Hematopoietic multipotent progenitor cell treated with erythropoietin and hydrocortisone succinate and interleukin-3 and kit ligand, for 8 days (in vitro differentiated cells): ENCODE results near the gene NR2C2.

Experiments used
- DNase-seq: peaks from one replicate; pipeline ENCODE4 v3.0.0-alpha.2; 2015

Gene NR2C2

DNA sequence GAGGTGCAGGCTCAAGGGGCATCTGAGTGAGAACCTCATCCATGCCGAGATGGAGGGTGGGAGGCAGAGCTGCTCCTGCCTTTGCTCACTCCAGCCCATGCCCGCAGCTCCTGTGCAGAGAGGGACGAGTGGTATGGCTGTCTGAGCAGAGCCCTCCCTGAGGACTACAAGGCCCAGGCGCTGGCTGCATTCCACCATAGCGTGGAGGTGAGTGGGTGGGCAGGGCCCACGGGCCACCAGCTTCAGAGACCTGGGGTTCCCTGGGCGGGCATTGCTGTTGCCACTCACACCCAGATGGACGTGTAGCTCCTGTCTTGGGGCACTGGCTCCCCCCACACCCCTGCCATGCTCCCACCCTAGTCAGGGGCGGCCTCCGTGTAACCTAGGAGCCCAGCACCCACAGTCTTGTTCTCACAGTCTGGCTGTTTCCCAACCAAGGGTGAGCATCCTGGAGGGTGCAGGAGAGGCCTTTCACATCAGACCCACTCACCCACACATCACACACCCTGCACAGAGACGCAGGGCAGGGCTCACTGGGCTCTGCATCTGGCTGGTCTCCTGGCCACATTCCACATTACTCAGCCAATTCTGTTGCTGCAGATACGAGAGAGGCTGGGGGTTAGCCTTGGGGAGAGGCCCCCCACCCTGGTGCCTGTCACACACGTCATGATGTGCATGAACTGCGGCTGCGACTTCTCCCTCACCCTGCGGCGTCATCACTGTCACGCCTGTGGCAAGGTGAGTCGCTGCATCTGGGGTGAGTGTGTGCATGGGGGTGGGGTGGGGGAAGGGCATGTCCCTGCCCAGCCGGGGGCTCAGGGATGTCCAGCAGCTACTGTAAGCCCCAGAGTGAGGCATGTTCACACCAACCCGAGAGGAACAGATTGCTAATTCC is 25.3 kb upstream of the NR2C2 start:
- no peak for DNase-seq

DNA sequence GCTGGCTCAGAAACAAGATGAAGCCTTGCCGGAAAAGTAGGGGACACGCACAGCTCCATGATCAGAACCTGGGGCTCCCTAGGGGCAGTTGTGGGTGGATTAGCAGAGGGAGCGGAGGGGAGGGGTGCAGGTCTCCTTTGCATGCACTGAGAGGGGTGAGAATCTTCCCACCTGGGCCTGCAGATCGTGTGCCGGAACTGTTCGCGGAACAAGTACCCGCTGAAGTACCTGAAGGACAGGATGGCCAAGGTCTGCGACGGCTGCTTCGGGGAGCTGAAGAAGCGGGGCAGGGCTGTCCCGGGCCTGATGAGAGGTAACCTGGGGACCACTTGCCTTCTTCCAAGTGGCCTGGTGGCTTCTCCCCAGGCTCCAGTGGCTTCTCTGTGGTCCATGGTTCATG is 24.5 kb upstream of the NR2C2 start:
- DNase-seq, result no peak

DNA sequence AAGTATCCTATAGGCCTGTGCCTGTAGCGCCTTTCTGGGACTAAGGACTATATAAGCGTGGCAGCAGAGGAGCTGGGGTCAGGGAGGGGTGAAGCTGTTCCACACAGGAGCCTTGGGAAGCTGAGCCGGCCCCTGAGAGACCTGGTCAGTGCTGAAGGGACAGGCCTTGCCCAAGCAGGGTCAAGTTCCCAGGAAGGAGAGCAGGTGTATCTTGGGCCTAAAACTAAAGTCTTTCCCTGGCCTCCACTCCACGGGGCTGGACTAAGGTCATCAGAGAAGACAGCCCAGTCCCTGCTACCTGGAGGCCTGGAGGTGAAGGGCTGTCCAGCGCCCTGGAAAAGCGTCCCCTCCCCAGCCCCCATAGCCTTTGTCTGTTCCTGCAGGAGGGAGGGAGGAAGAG is 23.9 kb upstream of the NR2C2 start:
- DNase-seq, result no peak

DNA sequence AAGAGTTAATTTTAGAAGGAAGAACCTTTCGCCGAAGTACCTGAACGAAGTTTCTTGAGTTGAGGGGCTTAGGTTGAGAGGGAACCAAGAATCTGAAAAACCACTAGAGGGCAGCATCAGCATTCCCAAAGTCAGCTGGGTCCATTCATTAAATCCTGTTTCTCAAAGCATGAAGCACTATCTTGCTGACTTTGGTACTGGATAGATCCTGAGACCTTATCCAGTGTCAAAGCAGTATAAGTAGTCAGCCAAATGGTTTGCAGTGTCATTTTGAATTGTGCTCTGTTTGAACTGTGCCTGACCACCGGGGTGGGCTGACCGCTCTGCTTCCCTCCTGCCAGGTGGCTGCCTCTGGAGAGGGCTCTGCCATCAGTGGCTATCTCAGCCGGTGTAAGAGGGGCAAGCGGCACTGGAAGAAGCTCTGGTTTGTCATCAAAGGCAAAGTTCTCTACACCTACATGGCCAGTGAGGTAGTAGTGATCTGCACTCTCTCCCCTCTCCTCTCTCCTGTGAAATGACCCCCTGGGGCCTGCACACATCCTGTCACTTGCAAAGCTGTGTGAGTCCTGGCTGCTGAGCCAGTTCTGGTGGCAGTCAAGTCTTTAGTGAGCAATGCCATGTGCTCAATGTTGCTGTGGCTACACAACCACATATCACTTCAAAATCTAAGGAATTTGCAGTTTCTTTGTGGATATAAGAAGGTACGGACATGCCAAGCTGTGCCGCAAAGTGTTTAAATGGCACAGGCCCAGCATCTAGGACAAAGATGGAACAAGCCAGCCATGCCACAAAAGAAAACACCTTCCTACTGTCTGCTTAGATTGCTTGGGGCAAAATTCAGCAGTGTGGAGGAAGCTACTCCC is 21.4 kb upstream of the NR2C2 start:
- peak; percentile 72 for DNase-seq

DNA sequence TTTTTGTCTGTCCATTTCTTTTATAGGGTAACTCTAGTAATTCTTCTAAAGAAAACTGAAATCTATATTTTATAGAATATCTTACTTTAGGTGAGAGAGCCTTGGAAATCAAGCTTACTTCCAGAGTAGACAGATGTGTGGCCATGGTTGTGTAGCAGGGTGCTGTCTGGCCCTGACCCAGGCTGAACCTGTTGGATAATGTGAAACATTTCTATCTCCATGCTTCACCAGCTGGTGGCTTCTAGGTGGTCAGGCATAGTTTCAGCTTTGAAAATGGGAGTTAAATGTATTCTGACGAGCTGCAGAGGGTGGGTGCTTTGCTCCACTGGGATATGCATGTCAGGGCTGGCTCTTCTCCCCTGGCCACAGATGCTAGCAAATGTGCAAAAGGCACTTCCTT is 20.8 kb upstream of the NR2C2 start:
- no peak for DNase-seq

DNA sequence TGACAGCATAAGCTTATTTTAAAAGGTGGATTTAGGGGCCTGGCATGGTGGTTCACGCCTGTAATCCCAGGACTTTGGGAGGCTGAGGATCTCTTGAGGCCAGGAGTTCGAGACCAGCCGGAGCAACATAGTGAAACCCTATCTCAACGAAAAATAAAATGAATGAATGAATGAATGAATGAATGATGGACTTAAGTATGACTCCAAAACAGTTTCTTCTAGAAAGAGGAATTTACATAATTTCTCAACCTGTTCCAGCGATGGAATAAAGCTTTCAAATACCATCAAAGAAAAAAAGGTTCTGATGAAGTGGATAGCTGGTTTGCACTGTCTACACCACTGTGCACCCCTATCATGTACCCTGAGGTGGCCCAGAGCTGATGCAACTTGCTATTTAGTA is 20.1 kb upstream of the NR2C2 start:
- no peak for DNase-seq

DNA sequence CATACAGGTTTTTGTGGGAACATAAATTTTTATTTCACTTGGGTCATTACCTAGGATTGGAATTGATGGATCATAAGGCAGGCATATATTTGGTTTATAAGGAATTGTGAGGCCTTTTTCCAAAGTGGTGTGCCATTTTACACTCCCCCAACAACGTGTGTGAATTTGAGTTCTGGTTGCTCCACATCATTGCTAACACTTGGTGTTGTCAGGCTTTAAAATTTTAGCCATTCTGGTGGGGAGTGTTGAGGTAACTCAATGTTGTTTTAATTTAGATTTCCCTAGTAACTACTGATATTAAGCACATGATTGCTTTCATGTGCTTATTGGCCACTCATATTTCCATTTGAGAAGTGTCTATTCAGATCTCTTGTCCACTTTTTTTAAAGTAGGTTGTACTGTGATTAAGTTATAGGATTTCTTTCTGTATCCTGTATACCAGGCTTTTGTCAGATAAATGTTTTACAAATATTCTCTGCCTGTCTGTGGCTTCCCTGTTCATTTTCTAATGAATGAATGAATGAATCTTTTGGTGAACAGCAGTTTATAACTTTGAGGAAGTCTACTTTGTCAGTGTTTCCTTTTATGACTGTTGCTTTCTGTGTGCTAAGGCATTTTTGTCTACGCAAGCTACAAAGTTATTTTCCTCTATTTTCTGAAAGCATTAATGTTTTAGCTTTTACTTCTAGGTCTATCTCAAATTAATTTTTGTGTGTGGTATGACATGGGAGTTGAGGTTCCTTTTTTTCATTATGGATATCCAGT is 17.9 kb upstream of the NR2C2 start:
- no peak for DNase-seq

DNA sequence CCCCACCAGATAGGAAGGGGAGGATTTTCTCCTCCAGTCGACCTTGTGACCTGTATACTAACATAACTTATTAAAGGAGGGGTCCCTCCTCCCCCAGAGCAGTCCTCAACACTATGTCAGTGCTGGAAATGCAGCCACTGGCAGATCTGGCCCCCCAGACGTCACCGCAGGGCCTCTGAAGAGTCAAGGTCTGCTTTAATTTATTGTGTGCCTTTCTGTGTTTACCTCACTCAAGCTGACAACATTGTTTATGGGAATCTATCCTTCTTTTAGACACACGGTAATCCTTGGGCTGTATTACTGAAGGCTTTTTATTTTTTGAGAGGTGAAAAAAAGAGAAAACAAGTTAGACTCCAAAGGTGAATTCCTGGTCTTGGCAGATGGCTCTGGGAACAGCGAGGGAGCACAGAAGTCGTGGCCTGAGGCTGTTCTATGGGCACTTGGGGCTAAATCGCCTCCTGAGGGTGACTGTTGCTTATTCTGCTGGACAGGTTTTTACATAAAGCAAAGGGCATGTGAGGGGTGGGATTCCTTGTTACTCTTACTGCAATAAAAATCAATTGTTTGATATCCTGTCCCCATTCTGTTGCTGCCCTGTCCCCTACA is 13.5 kb upstream of the NR2C2 start:
- no peak for DNase-seq

DNA sequence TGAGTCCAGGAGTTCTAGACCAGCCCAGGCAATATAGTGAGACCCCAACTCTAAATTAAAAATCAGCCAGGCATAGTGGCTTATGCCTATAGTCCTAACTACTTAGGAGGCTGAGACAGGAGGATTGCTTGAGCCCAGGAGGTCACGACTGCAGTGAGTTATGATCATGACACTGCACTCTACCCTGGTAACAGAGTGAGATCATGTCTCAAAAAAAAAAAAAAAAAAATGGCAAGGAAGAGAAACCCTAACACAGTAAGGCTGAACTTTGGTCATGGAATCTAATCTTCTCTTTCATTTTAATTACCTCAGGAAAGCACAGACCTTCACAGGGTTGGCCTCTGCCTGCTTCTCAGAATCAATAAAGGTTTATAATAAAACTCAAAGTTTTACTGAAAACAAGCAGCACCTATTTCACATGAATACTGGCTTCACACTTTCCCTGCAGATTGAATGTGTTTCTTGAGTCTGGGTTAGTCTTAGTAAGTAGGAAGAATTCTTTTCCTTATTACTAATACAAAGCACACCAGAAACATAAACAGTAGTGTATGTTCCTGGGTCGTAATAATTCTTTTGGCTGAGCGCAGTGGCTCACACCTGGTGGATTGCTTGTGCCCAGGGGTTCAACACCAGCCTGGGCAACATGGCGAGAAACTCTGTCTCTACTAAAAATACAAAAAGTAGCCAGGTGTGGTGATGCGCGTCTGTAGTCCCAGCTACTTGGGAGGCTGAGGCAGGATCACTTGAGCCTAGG is 11.6 kb upstream of the NR2C2 start:
- DNase-seq, result no peak

DNA sequence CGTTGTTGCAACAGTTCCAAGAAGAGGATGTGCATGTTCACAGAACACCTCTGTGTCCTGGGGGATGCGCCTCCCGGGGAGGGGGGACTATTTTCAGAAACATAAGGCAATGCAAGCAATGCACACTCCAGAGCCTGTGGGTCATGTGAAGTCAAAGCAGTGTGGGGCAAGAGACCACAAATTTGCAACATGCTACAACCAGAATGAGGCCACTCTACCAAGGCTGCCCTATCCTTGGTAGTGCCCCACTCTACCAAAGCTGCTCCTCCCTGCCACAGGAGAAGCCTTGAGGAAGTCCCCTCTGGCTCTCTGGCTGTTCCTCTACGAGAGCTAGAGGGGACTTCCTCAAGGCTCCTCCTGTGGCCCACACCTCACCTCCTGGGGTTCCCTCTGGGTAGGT is 8.4 kb upstream of the NR2C2 start:
- DNase-seq, result no peak

DNA sequence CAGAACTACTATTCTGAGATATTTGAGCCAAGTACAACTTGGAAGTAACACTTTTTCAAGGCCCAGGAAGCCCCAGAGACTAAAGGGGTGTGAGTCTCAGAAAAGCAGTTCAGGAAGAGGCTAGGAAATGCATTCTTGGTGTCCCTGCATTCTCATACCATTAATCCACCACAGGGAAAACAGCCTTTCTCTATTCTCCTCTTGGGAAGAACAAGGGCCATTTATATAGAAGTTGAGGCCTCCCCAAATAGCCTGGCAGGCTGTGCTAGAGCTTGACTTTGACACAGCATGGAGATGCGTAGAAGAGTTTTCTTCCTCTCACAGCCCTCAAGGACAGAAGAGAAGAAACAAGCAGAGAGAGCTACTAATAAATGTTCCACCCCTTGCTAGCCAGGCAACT is 5.5 kb upstream of the NR2C2 start:
- DNase-seq, result no peak

DNA sequence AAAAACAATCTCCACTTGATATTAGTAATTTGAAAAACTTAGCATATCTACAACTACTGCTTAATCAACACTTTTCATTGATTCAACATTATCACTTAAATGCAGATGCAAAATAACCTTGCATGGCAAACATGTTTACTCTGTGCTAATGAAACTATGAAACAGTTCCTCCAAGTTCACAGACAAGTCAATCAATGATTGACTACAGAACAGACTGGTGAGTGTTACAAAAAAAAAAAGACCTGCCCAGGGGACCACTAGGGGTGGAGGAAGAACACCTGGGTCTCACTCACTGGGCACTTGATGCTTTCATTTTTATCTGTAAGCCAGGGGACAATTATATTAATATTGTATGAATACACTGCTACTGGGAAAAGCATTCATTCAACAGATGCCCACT is 4.3 kb upstream of the NR2C2 start:
- no peak for DNase-seq

DNA sequence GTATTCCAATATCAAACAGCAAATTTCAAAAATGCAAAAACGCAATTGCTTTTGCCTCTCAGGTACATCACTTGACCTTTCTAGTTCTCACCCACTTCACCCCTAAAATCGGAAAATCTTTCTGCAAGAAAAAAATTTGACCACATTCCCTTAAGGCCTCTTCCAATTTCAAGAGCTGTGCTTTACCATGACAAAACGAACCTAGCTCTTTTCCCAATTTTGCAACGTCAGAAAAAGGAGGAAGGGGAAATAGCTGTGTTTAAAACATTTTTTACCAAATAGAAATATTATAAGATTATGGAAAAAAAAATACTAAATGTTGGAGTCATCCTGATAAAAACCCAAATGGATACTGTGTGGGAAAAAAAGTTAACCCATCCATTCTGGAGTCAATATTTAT is 1.1 kb upstream of the NR2C2 start:
- DNase-seq, result no peak

DNA sequence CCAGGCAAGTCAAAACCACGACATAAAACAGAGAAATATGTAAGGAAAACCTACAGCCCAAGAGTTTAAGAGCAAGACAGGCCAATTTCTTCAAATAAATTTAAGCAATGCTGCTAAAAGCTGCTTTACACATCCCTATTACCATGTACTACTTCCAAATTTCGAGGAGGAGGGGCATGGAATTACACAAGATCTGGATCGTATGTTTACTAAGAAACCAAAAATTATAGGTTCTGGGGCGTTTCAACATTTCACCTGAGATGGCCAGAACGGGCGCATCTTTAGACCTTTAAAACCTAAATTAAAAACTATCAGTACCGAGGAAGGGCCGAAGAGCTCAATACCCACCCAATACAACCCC is 664 bp upstream of the NR2C2 start:
- DNase-seq, result no peak

DNA sequence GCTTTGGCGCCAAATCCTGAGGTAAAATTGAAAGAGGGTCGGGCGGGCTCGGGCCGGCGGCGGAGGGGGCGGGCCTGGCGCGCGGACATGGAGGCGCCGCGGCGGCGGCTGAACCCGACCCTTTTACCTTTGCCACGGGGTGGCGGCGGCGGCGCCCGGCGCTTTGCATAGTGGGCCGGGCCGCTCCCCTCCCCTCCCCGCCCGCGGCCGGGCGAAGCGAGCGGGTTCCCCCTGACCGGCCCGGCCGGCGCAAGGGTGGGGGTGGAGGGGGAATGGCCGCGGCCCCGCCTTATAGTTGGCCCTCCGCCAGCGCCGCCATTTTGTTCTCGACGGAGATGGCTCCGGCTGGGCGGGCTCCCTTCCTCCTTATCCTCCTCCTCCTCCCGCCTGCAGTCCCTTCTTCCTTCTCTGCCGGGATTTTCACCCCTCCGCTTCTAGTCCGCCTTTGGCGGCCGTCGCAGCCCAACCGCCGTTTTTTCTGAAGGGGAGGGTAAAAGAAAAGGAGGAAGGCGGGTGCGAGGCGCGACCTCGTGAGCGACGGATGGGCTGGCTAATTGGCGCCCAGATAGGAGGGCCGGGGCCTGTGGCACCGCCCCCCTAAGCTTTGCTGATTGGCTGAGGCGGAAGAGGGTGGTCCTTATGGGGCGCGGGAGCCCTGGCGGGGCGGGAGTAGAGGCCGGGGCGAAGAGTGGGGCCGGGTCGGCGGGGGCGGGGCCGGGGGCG is 664 bp downstream of the NR2C2 start:
- DNase-seq, result peak; percentile 96

DNA sequence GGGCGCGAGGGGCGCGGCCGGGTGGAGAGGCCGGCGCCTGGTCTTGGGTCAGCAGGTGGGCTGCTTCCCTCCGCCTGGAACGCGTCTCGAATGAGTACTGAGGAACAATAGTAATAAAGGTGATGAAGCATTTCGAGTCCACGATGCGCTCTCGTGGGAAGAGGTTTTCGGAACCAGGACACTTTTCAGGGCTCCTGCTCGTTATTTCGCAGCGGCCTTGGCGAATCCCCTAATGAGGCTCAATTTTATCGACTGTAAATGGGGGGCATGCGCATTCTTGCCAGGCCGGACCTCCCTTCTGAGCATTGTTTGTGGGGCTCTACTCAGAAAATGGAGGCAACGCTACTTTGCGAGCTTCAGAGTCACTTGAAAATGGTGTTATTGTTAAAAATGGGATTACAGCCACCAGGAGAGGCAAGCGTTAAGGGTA is 1.2 kb downstream of the NR2C2 start:
- DNase-seq, result no peak

DNA sequence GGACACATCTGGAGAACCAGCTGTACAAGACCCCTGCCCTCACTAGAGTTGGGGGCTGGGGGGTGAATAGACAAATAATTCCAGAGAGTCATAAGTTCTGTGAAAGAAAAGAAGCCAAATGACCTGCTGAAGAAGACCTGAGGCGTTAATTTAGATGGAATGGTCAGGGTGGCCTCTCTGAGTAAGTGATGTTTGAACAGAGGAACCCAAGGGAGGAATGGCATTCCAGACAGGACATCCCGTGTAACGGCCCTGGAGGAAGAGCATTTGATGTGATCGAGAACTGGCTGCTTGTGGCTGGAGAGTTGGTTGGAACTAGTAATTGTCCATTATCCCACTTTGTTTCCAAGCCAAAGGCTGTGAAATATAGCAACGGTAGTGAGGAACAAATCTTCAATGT is 1.7 kb downstream of the NR2C2 start:
- no peak for DNase-seq

DNA sequence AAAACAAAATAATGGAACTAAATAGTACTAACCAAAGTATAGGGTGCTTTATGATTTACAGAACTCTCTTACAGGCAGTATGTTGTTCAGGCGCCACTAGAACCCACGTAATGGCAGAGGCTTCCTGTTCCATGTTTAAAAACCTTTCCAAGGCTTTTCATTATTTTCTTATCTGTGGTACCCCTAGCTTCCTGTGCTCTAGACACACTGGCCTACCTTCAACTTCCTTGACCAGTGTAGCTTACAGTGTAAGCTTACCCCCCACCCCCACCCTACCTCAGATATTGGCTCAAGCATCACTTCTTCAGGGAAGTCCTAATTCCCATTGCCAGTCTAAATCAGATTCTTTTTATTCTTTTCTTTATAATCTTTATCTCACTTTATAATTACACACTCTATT is 2.9 kb downstream of the NR2C2 start:
- DNase-seq, result no peak

DNA sequence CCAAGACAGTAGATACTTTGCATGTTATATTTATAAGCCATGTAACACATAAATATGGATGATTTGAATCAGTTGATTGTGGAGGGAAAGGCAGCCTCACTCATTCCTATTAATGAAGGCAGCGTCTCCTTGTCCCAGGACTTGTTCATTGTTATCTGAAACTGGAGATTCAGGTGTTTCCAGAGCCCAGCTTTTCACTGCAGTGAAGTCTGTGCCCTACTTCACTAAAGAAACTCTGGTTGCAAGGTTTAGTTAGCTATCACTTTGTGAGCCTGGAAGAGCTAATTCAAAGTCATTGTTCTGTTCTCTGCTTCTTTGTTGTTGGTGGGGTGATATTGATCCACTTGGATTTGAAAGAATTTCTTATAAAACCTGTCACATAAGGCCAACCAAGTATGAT is 9.8 kb downstream of the NR2C2 start:
- DNase-seq, result no peak

DNA sequence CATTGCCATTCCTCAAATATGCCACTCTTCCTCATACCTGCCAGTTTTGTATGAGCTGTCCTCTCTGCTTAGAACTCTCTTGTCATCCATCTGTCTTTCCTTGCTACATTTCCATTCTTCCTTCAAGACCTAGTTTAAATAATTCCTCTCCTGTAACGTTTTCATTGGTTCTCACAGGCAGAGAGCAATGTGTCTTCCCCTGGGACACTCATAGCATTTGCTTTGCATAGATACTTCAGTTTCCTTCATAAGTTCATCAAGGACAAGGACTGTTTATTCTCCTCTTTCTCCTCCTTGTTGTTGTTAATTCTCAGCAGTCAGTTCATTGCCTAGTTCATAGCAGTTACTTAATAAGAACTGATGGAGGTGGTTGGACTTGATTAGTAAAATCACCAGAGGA is 10.5 kb downstream of the NR2C2 start:
- DNase-seq, result no peak

DNA sequence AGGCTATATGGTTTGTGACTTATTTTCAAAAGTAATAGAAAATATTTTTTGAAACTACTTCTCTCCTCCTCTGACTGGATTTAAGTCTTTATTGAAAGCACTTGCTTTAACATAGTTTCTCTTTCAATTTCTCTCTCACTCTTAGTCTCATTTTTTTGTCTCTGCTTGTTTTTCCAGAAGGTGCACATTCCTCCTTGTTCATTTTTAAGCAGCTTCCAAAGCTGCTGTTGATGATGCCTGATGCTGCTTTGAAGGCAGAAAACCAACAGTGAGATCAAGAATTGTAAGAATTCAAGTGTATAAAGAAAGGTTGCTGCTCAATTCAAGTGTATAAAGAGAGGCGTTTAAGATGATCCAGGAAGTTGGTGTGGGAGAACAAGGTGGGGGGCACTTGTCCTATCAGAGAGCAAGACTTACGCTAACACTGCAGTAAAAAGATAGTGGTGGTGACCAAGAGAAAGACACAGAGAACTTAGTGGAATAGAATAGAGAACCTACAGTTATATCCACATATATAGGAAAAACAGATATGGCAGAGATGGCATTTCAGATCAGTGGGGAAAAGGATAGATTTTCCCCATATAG is 12.1 kb downstream of the NR2C2 start:
- DNase-seq, result peak; percentile 60
